T-helper 17 cell (primary cell): ENCODE results near the gene CCM2. TPM values are rescaled to one million over a fixed set of nuclear protein-coding genes. Genes with fewer than 3 reads are reported as not detected.

Experiments used
- ATAC-seq: fragments of 150-1000 bp; cut with Tn5 transposase; 2 replicates; pipeline ENCODE4 v1.10.0; 2021; ENCODE audit warnings: mild to moderate bottlenecking, moderate library complexity
- DNase-seq, 3 donors: peaks; one replicate each; pipeline versions ENCODE4 v3.0.0 to v3.0.0-alpha.2; 2020 to 2021
- H3K9me3 ChIP-seq: one replicate; pipeline ENCODE4 v1.7.0; 2013; ENCODE audit warnings: low read length, mild to moderate bottlenecking; ENCODE audit not compliant: control insufficient read depth, poor library complexity, severe bottlenecking
- H3K27ac Mint-ChIP-seq: one replicate; pipeline ENCODE4 v1.8.0; 2022; ENCODE audit warnings: mild to moderate bottlenecking, moderate library complexity, mixed read lengths
- H3K27me3 Mint-ChIP-seq: one replicate; pipeline ENCODE4 v1.8.0; 2022; ENCODE audit warnings: mixed read lengths
- H3K36me3 Mint-ChIP-seq: one replicate; pipeline ENCODE4 v1.8.0; 2022; ENCODE audit warnings: low read depth, mixed read lengths
- H3K4me1 Mint-ChIP-seq: one replicate; pipeline ENCODE4 v1.8.0; 2022; ENCODE audit warnings: mild to moderate bottlenecking, mixed read lengths
- H3K4me3 Mint-ChIP-seq: one replicate; pipeline ENCODE4 v1.8.0; 2022; ENCODE audit warnings: mild to moderate bottlenecking, moderate library complexity, mixed read lengths
- total RNA-seq, 4 donors: library from RNA in 2 of 4; stranded (reverse) in 2 of 4; gene quantifications; one replicate each; pipeline ENCODE4 v1.2.3 and lab custom pipeline; 2022 to 2026

CCM2 gene
- total RNA-seq, 2 donors from 2014 or later, result 77.4 to 83.0 TPM

DNA sequence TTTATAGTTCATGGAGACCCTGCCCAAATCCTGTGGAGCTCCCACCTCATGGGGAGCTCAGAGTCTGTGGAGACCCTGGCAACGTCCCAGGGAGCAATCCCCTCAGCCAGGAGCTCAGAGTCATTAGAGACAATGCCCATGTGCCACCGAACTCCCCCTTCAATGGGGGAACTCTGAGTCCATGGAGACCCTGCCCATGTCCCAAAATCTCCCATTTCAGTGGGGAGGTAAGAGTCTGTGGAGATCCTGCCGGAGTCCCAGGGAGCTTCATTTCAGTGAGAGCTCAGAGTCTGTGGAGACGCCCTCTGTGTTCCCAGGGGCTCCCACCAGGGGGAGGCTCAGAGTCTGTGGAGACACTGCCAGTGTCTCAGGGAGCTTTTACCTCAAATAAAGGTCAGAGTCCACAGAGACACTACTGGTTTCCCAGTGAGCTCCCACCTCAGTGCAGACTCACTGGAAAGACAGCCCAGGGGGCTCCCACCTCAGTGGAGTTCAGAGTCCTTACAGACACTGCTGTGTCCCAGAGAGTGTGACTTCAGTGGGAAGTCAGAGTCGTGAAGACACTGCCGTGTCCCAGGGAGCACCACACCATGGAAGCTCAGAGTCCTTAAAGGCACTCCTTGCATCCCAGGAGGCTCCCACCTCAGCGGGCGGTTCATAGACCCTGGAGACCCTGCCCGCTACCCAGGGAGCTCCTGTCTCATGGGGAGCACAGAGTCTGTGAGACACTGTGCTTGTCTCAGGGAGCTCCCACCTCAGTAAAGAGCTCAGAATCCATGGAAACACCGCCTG is 26.2 kb upstream of the CCM2 start:
- ATAC-seq (peak; percentile 44), DNase-seq (peak; percentile 40 to 50 (median 42))
- no peaks in the 10 kb centered on the region for H3K27me3 Mint-ChIP-seq
- H3K36me3 Mint-ChIP-seq, result peaks cover 5% of the 10 kb centered on the region
- H3K9me3 ChIP-seq, result no peaks in the 10 kb centered on the region
- peaks cover 26% of the 10 kb centered on the region for H3K4me1 Mint-ChIP-seq
- no peak overlapping the region for H3K4me3 Mint-ChIP-seq
- peak overlapping the region; percentile 82 for H3K27ac Mint-ChIP-seq

DNA sequence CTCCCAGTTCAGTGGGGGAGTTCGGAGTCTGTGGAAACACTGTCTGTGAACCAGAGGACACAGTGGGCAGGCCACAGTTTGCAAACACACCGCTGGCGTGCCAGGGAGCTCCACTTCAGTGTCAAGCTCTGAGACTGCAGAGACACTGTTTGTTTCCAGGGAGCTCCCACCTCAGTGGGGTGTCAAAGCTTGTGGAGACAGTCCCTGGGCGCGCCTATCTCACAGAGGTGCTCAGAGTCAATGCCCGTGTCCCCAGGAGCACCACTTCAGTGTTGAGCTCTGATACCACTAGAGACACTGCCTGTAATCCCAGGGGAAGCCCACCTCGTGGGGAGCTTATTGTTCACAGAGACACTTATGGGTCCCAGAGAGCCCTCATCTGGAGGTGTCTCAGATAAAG is 25.5 kb upstream of the CCM2 start:
- H3K36me3 Mint-ChIP-seq, result peaks cover 6% of the 10 kb centered on the region
- H3K4me3 Mint-ChIP-seq, result no peak overlapping the region
- ATAC-seq (no peak), DNase-seq (no peak)
- no peaks in the 10 kb centered on the region for H3K27me3 Mint-ChIP-seq
- H3K9me3 ChIP-seq, result no peaks in the 10 kb centered on the region
- peak overlapping the region; percentile 82 for H3K27ac Mint-ChIP-seq
- peaks cover 33% of the 10 kb centered on the region for H3K4me1 Mint-ChIP-seq

DNA sequence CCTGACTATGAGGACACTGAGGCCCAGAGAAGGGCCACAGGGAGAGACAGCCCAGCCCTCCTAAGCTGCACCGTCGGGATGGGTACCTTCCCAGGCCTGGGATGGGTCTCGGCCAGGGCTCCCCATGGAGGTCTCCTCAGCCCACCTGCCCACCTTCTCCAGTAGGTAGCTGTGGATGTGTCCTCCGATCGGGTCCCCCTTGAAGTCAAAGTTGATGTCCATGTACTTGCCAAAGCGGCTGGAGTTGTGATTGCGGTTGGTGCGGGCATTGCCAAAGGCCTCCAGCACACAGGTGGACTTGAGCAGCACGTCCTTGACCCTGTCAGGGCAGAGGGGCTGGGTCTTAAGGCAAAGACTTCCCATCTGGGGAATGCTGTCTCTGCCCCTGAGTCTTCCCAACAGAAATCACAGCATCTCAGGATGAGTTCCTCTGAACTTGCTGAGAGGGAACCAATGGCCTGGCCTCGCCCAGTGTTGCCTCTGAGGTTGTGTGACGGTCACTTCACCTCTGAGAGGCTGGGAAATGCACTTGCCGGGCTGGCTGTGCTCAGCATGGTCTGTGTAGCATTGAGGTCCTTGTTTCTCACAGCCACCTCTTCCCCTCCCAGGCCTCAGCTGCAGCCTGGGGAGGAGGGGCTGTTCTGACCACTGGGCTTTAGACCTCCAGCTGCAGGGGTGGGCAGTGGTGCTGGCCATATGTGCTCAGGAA is 24.5 kb upstream of the CCM2 start:
- no peaks in the 10 kb centered on the region for H3K9me3 ChIP-seq
- no peak for DNase-seq
- ATAC-seq, result no peak
- H3K36me3 Mint-ChIP-seq, result peaks cover 6% of the 10 kb centered on the region
- no peak overlapping the region for H3K4me3 Mint-ChIP-seq
- no peaks in the 10 kb centered on the region for H3K27me3 Mint-ChIP-seq
- peaks cover 38% of the 10 kb centered on the region for H3K4me1 Mint-ChIP-seq
- H3K27ac Mint-ChIP-seq, result peak overlapping the region; percentile 98

DNA sequence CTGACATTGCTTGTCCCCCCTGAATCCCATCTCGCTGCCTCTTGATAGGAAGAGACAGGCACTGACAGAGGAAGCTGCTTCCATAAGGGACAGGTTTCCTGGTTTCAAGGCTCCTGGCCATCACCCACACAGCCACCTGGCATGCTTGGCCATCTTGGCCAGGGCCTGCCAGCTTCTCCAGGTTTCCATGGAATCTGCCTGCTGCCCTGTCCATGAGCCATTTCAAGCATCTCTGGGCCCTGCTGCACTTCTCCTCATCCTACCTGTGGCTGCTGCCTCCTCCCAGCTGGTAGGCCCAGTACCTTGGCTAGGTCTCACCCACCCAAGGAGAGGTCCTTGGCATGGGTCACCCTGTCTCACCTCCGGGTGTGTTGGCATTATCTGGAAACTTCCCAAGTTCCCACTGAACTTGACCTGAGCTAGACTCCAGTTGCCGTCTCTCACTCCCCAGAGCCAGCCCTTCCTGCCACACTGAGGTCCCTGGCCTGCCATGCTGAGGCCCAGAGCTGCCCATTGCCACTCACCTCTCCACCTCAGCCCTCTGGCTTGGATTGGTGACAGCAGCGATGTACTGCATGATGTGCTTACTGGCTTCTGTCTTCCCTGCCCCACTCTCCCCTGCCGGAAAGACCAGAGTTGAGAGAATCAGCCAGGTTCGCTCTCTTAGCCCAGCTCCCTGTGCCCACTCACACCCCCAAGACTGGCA is 23.8 kb upstream of the CCM2 start:
- Mint-ChIP-seq H3K4me3 (peak overlapping the region; percentile 98), H3K36me3 (peaks cover 6% of the 10 kb centered on the region), H3K27ac (peak overlapping the region; percentile 98), H3K27me3 (no peaks in the 10 kb centered on the region), H3K4me1 (peaks cover 45% of the 10 kb centered on the region)
- no peak for ATAC-seq
- DNase-seq, result no peak
- H3K9me3 ChIP-seq, result no peaks in the 10 kb centered on the region

DNA sequence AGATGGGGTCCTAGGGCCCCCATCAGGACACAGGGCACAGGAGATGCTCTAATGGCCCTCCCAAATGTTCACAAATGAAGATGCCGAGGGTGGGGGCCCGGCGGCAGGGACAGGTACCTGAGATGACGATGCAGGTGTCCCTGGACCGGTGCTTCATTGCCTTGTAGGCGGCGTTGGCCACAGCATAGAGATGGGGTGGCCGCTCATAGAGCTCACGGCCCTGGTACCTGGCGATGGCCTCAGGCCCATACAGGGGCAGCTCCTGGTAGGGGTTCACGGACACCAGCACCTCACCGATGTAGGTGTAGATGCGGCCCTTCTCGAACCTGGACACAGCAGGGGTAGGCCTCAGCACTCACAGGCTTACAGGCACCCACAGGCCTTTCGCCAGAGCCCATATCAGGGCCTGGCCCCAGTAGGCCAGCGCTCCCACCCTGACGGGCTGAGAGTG is 23.2 kb upstream of the CCM2 start:
- peak overlapping the region; percentile 98 for H3K27ac Mint-ChIP-seq
- peak overlapping the region; percentile 98 for H3K4me3 Mint-ChIP-seq
- DNase-seq (no peak), ATAC-seq (no peak)
- peaks cover 46% of the 10 kb centered on the region for H3K4me1 Mint-ChIP-seq
- H3K36me3 Mint-ChIP-seq, result peaks cover 6% of the 10 kb centered on the region
- H3K9me3 ChIP-seq, result no peaks in the 10 kb centered on the region
- no peaks in the 10 kb centered on the region for H3K27me3 Mint-ChIP-seq

DNA sequence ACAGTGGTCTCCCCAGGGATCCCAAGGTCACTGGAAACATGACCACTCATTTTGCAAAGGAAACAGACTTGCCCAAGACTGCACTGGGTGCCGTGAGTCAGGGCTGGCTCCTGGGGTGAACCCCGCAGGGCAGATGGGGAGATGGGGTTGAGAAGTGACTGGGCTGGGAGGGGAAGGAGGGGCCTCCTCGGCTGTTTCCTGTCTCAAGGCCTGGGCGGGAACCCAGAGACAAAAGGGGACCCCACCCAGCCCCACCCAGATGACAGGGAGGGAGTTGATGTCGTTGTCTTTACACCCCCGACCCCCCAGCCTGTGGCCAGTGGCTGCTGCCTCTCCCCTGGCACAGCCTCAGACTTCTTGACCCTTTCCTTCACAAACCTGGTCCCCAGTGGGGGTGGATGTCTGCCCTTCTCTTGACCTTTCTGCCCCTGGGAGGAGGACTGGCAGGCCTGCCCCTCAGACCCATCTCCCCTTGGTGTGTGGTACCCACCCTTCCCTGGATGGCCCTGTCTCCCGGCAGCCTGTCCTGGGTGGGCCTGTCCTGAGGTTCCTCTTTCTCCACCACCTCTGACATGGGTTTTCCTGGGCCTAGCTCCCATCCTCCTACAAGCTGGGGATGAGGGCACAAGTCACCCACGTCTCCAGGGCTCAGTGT is 22.6 kb upstream of the CCM2 start:
- H3K4me3 Mint-ChIP-seq, result peak overlapping the region; percentile 98
- peak overlapping the region; percentile 98 for H3K27ac Mint-ChIP-seq
- H3K36me3 Mint-ChIP-seq, result peaks cover 6% of the 10 kb centered on the region
- no peaks in the 10 kb centered on the region for H3K9me3 ChIP-seq
- ATAC-seq, result peak; percentile 32
- H3K4me1 Mint-ChIP-seq, result peaks cover 40% of the 10 kb centered on the region
- H3K27me3 Mint-ChIP-seq, result no peaks in the 10 kb centered on the region
- DNase-seq, result peak in 2 of 3 donors; percentile 43 to 57

DNA sequence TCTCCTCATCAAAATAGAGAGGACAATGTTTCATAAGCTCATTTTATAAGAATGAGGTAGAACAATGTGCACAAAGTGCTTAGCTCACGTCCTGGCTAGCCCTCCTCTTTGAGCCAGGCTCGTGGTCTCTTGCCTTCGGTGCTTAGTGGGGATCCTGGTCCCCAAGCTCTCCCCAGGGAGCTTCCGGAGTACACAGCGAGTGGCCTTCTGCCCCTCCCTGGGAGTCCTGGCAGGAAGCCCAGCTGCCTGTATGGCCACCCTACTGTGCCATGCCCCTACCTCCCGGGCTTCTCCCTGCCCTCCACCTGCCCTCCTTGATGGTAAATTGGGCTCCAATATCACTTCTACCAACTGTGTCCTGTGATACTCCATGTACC is 22.1 kb upstream of the CCM2 start:
- peak overlapping the region; percentile 98 for H3K27ac Mint-ChIP-seq
- H3K4me1 Mint-ChIP-seq, result peaks cover 40% of the 10 kb centered on the region
- no peak for DNase-seq
- no peak for ATAC-seq
- H3K36me3 Mint-ChIP-seq, result peaks cover 6% of the 10 kb centered on the region
- H3K9me3 ChIP-seq, result no peaks in the 10 kb centered on the region
- H3K4me3 Mint-ChIP-seq, result peak overlapping the region; percentile 98
- no peaks in the 10 kb centered on the region for H3K27me3 Mint-ChIP-seq

DNA sequence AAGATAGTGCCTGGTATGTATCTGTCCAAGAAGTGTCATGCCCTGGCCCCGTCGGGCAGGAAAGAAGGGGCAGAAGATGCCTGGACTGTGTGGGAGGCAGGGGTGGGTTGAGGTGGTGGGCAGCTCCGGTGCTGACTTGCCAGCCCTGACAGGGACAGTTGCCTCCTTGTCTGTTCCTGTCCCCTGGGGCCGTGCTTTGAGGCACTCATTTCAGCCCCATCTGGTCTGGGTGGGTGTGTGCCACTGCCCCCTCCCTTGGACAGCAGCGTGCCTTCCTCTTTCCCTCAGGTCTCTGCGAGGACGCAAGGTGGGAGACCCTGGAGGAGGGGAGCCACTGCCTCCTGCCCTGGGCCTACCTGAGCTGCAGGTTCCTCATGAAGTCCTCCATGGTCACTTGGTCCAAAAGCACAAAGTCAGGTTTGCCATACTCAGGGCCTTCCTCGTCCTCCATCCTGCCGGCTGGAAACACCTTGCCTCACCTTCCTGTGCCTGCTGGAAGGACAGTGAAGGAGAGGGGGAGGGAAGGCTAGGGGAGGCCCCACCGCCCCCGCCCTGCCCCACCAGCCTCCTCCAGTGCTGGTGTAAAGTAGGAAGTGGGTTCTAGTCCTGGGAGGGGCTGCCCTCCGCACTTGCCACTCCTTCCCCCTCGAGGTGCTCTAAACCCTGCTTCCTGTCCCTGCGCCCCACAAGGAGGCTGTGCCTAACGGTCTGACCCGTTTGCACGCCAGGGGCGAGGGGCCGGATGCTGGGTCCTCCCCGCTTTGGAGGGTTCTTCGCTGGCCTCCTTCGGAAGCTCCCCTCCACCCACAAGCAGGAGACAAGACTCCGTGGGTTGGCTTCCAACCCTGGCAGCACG is 21.3 kb upstream of the CCM2 start, which contains the start of gene MYO1G:
TSS of gene MYO1G (minus strand) at position 505 of the 856 bp plus-strand sequence. CDS start at position 451, 54 bp downstream.
- peaks cover 6% of the 10 kb centered on the region for H3K36me3 Mint-ChIP-seq
- no peaks in the 10 kb centered on the region for H3K9me3 ChIP-seq
- H3K4me3 Mint-ChIP-seq, result peak within 1 kb of the TSS; percentile 98
- peak; percentile 74 to 84 (median 76) for DNase-seq
- ATAC-seq, result peak; percentile 81
- H3K4me1 Mint-ChIP-seq, result peaks cover 44% of the 10 kb centered on the region
- no peaks in the 10 kb centered on the region for H3K27me3 Mint-ChIP-seq
- peak within 1 kb of the TSS; percentile 98 for H3K27ac Mint-ChIP-seq

DNA sequence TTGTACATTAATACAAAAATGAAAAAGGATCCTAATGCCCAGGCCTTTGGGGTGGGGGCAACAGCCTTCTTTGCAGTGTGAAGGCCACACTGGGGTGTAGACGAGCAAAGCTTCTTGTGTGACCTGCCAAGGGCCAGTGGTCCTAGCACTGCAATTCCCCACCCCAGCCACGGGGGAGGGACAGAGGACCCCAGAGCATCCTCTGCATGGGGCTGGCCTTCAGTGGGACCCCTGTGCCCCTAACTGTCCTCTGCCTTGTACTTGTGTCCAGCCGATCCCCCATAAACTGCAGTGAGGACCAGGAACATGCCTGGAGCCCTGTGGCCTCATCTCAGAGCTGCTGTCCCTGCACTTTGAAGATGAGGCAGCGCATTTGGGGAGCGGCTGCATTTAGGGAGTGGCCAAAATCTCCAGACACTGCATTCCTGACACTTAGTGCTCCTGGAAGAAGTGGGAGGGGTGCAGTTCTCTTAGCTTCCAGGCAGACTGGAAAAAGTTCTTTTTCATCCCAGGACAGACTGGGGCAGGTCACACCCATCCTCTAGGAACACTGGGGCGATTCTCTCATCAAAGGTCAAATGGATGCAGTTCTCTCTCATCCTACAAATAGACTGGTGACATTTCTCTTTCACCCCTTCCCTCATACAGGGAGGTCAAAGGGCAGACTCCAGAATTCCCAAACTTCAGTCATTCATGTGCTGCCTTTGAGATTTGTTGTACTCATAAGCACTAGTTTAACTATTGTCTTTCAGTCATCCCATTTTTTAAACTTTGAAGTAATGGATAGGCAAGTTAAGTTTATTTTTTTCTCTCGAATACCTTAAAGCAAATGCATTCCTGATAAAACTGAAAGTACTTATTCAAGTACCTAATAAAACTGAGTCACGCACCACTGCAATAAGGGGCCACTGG is 20.3 kb upstream of the CCM2 start:
- H3K9me3 ChIP-seq, result no peaks in the 10 kb centered on the region
- no peak for DNase-seq
- no peak for ATAC-seq
- peaks cover 11% of the 10 kb centered on the region for H3K36me3 Mint-ChIP-seq
- peaks cover 52% of the 10 kb centered on the region for H3K4me1 Mint-ChIP-seq
- peak overlapping the region; percentile 98 for H3K27ac Mint-ChIP-seq
- peak overlapping the region; percentile 98 for H3K4me3 Mint-ChIP-seq
- no peaks in the 10 kb centered on the region for H3K27me3 Mint-ChIP-seq

DNA sequence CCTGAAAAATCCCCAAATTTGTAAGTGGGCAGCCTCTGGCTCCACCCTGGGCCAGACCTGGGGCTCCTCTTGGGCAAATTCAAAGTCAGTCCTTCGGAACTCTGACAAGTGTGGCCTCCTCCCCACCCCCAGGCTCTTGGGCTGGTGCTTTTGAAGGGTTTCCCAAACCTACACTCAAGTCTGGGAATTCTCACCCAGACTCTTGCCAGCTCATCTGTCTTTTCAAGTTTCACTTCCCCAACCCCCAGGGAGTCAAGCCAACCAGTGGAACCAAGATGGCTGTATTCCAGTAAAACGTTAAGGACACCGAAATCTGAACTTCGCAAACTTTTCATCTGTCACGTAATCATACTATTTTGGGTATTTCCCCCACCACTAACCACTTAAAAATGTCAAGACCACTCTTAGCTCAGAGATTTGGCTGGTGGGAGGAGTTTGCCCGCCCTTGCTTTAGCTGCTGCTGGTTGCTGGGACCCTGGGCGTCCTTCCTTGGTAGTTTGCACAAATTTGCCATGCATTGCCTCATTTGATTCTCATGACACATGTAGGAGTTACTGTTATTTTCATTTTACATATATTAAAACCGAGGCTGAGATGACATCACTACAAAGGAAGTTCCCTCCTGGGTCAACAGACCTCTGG is 19.5 kb upstream of the CCM2 start:
- Mint-ChIP-seq H3K4me3 (peak overlapping the region; percentile 98), H3K4me1 (peaks cover 58% of the 10 kb centered on the region), H3K36me3 (peaks cover 12% of the 10 kb centered on the region), H3K27me3 (no peaks in the 10 kb centered on the region), H3K27ac (peak overlapping the region; percentile 98)
- peak; percentile 64 for ATAC-seq
- DNase-seq, result peak; percentile 38 to 69 (median 56)
- H3K9me3 ChIP-seq, result no peaks in the 10 kb centered on the region
